BLaER1 (cell line): ENCODE results near the gene AGMO.

Experiments
- H3K27ac ChIP-seq: shearing (Covaris generic); formaldehyde crosslinking; 2 replicates; pipeline ENCODE4 v1.8.1; 2022
- H3K27me3 ChIP-seq: shearing (Covaris generic); formaldehyde crosslinking; 2 replicates; pipeline ENCODE4 v1.8.1; 2022
- H3K36me3 ChIP-seq: shearing (Covaris generic); formaldehyde crosslinking; 2 replicates; pipeline ENCODE4 v1.8.1; 2022
- H3K4me1 ChIP-seq: shearing (Covaris generic); formaldehyde crosslinking; 2 replicates; pipeline ENCODE4 v1.8.1; 2022
- H3K4me2 ChIP-seq: shearing (Covaris generic); formaldehyde crosslinking; 2 replicates; pipeline ENCODE4 v1.8.1; 2022
- H3K4me3 ChIP-seq: shearing (Covaris generic); formaldehyde crosslinking; 2 replicates; pipeline ENCODE4 v1.8.1; 2022
- H3K9ac ChIP-seq: shearing (Covaris generic); formaldehyde crosslinking; 2 replicates; pipeline ENCODE4 v1.8.1; 2022
- H3K9me3 ChIP-seq: shearing (Covaris generic); formaldehyde crosslinking; 2 replicates; pipeline ENCODE4 v1.8.1; 2022
- H4K20me1 ChIP-seq: shearing (Covaris generic); formaldehyde crosslinking; 2 replicates; pipeline ENCODE4 v1.8.1; 2022
- Cebpa-rat ChIP-seq: shearing (Covaris generic); IDR thresholded peaks from 2 replicates; pipeline ENCODE4 v1.8.1; 2022

The AGMO gene

GRCh38 chr7:15593382-15593781, 31.6 kb upstream of the AGMO start:
- Histone ChIP-seq H4K20me1 (no peaks in the 10 kb centered on the region), H3K36me3 (no peaks in the 10 kb centered on the region), H3K4me3 (no peak overlapping the region), H3K9me3 (no peaks in the 10 kb centered on the region), H3K4me1 (no peaks in the 10 kb centered on the region), H3K4me2 (no peak overlapping the region), H3K27ac (no peak overlapping the region), H3K9ac (no peak overlapping the region), H3K27me3 (no peaks in the 10 kb centered on the region)
- TF ChIP-seq Cebpa-rat: no peak

- Histone ChIP-seq H3K27me3 (no peaks in the 10 kb centered on the region), H3K27ac (no peak overlapping the region), H3K4me3 (no peak overlapping the region), H4K20me1 (no peaks in the 10 kb centered on the region), H3K4me1 (peaks cover 4% of the 10 kb centered on the region), H3K9ac (no peak overlapping the region), H3K9me3 (peaks cover 8% of the 10 kb centered on the region), H3K4me2 (no peak overlapping the region), H3K36me3 (no peaks in the 10 kb centered on the region)
- TF ChIP-seq Cebpa-rat: no peak
Observed at GRCh38 chr7:15586266-15586665, 24.5 kb upstream of the AGMO start.

GRCh38 chr7:15584575-15584974, 22.8 kb upstream of the AGMO start:
- peaks cover 8% of the 10 kb centered on the region for H3K9me3 ChIP-seq
- H3K27me3 ChIP-seq: no peaks in the 10 kb centered on the region
- no peak for TF ChIP-seq Cebpa-rat
- no peak overlapping the region for H3K9ac ChIP-seq
- no peak overlapping the region for H3K4me2 ChIP-seq
- H3K36me3 ChIP-seq: no peaks in the 10 kb centered on the region
- no peak overlapping the region for H3K27ac ChIP-seq
- no peak overlapping the region for H3K4me3 ChIP-seq
- no peaks in the 10 kb centered on the region for H4K20me1 ChIP-seq
- H3K4me1 ChIP-seq: peaks cover 13% of the 10 kb centered on the region

- Histone ChIP-seq H3K27ac (no peak overlapping the region), H3K4me3 (no peak overlapping the region), H3K4me1 (peaks cover 13% of the 10 kb centered on the region)
Observed at GRCh38 chr7:15582773-15583172, 21.0 kb upstream of the AGMO start.

GRCh38 chr7:15581352-15581951, 19.6 kb upstream of the AGMO start:
- peaks cover 8% of the 10 kb centered on the region for H3K9me3 ChIP-seq
- H3K27ac ChIP-seq: no peak overlapping the region
- no peaks in the 10 kb centered on the region for H3K36me3 ChIP-seq
- TF ChIP-seq Cebpa-rat: no peak
- H3K4me3 ChIP-seq: no peak overlapping the region
- H3K27me3 ChIP-seq: no peaks in the 10 kb centered on the region
- peaks cover 13% of the 10 kb centered on the region for H3K4me1 ChIP-seq
- no peaks in the 10 kb centered on the region for H4K20me1 ChIP-seq
- no peak overlapping the region for H3K4me2 ChIP-seq
- H3K9ac ChIP-seq: no peak overlapping the region

More at GRCh38 chr7:15582773-15583172, 21.0 kb upstream of the AGMO start:
- TF ChIP-seq Cebpa-rat: no peak
- no peaks in the 10 kb centered on the region for H4K20me1 ChIP-seq
- peaks cover 8% of the 10 kb centered on the region for H3K9me3 ChIP-seq
- H3K4me2 ChIP-seq: no peak overlapping the region
- no peaks in the 10 kb centered on the region for H3K27me3 ChIP-seq
- H3K9ac ChIP-seq: no peak overlapping the region
- H3K36me3 ChIP-seq: no peaks in the 10 kb centered on the region

- Histone ChIP-seq H3K4me2 (no peak overlapping the region), H3K4me3 (no peak overlapping the region)
Observed at GRCh38 chr7:15580604-15581351, 19.0 kb upstream of the AGMO start.

GRCh38 chr7:15577600-15577999, 15.8 kb upstream of the AGMO start:
- no peak overlapping the region for H3K27ac ChIP-seq
- no peak overlapping the region for H3K4me3 ChIP-seq
- H3K9me3 ChIP-seq: no peaks in the 10 kb centered on the region

More at GRCh38 chr7:15580604-15581351, 19.0 kb upstream of the AGMO start:
- Histone ChIP-seq H3K9me3 (peaks cover 8% of the 10 kb centered on the region), H4K20me1 (no peaks in the 10 kb centered on the region), H3K9ac (no peak overlapping the region), H3K36me3 (no peaks in the 10 kb centered on the region), H3K27me3 (no peaks in the 10 kb centered on the region), H3K4me1 (peaks cover 13% of the 10 kb centered on the region), H3K27ac (no peak overlapping the region)
- TF ChIP-seq Cebpa-rat: no peak

GRCh38 chr7:15571301-15571878, 9.6 kb upstream of the AGMO start:
- no peak for TF ChIP-seq Cebpa-rat

More at GRCh38 chr7:15577600-15577999, 15.8 kb upstream of the AGMO start:
- no peak overlapping the region for H3K9ac ChIP-seq
- no peak for TF ChIP-seq Cebpa-rat
- no peaks in the 10 kb centered on the region for H3K27me3 ChIP-seq
- H3K4me2 ChIP-seq: no peak overlapping the region
- H3K36me3 ChIP-seq: no peaks in the 10 kb centered on the region
- H3K4me1 ChIP-seq: peaks cover 13% of the 10 kb centered on the region
- H4K20me1 ChIP-seq: no peaks in the 10 kb centered on the region

GRCh38 chr7:15567652-15568051, 5.8 kb upstream of the AGMO start:
- Histone ChIP-seq H3K4me1 (no peaks in the 10 kb centered on the region), H3K9ac (no peak overlapping the region)
- TF ChIP-seq Cebpa-rat: no peak

More at GRCh38 chr7:15571301-15571878, 9.6 kb upstream of the AGMO start:
- no peaks in the 10 kb centered on the region for H3K9me3 ChIP-seq
- no peak overlapping the region for H3K9ac ChIP-seq
- H3K4me3 ChIP-seq: no peak overlapping the region
- no peak overlapping the region for H3K4me2 ChIP-seq
- no peaks in the 10 kb centered on the region for H3K27me3 ChIP-seq
- H3K4me1 ChIP-seq: no peaks in the 10 kb centered on the region
- no peaks in the 10 kb centered on the region for H3K36me3 ChIP-seq
- no peak overlapping the region for H3K27ac ChIP-seq
- H4K20me1 ChIP-seq: no peaks in the 10 kb centered on the region

GRCh38 chr7:15567036-15567435, 5.2 kb upstream of the AGMO start:
- no peak for TF ChIP-seq Cebpa-rat
- Histone ChIP-seq H3K27ac (no peak overlapping the region), H3K4me2 (no peak overlapping the region), H3K36me3 (no peaks in the 10 kb centered on the region), H3K9ac (no peak overlapping the region), H3K4me3 (no peak overlapping the region), H4K20me1 (no peaks in the 10 kb centered on the region), H3K4me1 (no peaks in the 10 kb centered on the region), H3K9me3 (no peaks in the 10 kb centered on the region), H3K27me3 (no peaks in the 10 kb centered on the region)

More at GRCh38 chr7:15567652-15568051, 5.8 kb upstream of the AGMO start:
- H4K20me1 ChIP-seq: no peaks in the 10 kb centered on the region
- no peak overlapping the region for H3K27ac ChIP-seq
- no peaks in the 10 kb centered on the region for H3K36me3 ChIP-seq
- H3K4me2 ChIP-seq: no peak overlapping the region
- H3K27me3 ChIP-seq: no peaks in the 10 kb centered on the region
- H3K4me3 ChIP-seq: no peak overlapping the region
- H3K9me3 ChIP-seq: no peaks in the 10 kb centered on the region
